GM23338 (cell line): Measurements from ENCODE around the gene NEK6. TPM values are rescaled to one million over a fixed set of nuclear protein-coding genes. Genes with fewer than 3 reads are reported as not detected.
A peak's percentile ranks its signal among the peaks of the same experiment; 100 is the strongest.

Experiments
- ATAC-seq: fragments of 200-7000 bp; cut with Tn5 transposase; 3 replicates; pipeline ENCODE4 v1.9.1; 2020
- DNase-seq: peaks from one replicate; pipeline ENCODE4 v3.0.0-alpha.2; 2015; ENCODE audit warnings: low spot score
- H2AFZ ChIP-seq: fragments of 200-600 bp; sonication (generic); 2 replicates; pipeline ENCODE4 v1.8.0; 2016; ENCODE audit warnings: antibody characterized with exemption, mild to moderate bottlenecking, moderate library complexity
- H3F3A ChIP-seq: fragments of 200-600 bp; sonication (generic); replicated peaks from 2 replicates; pipeline ENCODE4 v1.8.0; 2017; ENCODE audit warnings: antibody characterized with exemption, mixed run types, low read depth
- H3K27ac ChIP-seq: fragments of 200-600 bp; sonication (generic); 2 replicates; pipeline ENCODE4 v1.6.1; 2016; ENCODE audit warnings: low read depth
- H3K27me3 ChIP-seq: fragments of 200-600 bp; sonication (generic); 2 replicates; pipeline ENCODE4 v1.8.0; 2016; ENCODE audit warnings: mild to moderate bottlenecking, mixed run types, moderate library complexity; ENCODE audit not compliant: insufficient read depth
- H3K36me3 ChIP-seq: fragments of 200-600 bp; sonication (generic); 2 replicates; pipeline ENCODE4 v1.8.0; 2016; ENCODE audit warnings: mild to moderate bottlenecking; ENCODE audit not compliant: insufficient read depth
- H3K4me1 ChIP-seq: fragments of 200-600 bp; sonication (generic); 2 replicates; pipeline ENCODE4 v1.8.0; 2016; ENCODE audit warnings: mild to moderate bottlenecking, moderate library complexity; ENCODE audit not compliant: insufficient read depth
- H3K4me2 ChIP-seq: fragments of 200-600 bp; sonication (generic); 2 replicates; pipeline ENCODE4 v1.7.1; 2017; ENCODE audit warnings: mixed run types
- H3K4me3 ChIP-seq: fragments of 200-600 bp; sonication (generic); 2 replicates; pipeline ENCODE4 v1.6.1; 2016; ENCODE audit warnings: mixed run types
- H3K79me2 ChIP-seq: fragments of 200-600 bp; sonication (generic); replicated peaks from 2 replicates; pipeline ENCODE4 v1.8.0; 2017; ENCODE audit warnings: mild to moderate bottlenecking; ENCODE audit not compliant: insufficient read depth
- H3K9me2 ChIP-seq: fragments of 200-600 bp; sonication (generic); 2 replicates; pipeline ENCODE4 v1.8.0; 2017; ENCODE audit not compliant: insufficient read depth
- H4K20me1 ChIP-seq: fragments of 200-600 bp; sonication (generic); replicated peaks from 2 replicates; pipeline ENCODE4 v1.8.0; 2017; ENCODE audit warnings: mild to moderate bottlenecking; ENCODE audit not compliant: insufficient read depth
- H3K27ac Mint-ChIP-seq: 2 replicates; pipeline ENCODE4 v1.8.0; 2020; ENCODE audit warnings: inconsistent platforms, mild to moderate bottlenecking, moderate library complexity, mixed read lengths
- H3K27me3 Mint-ChIP-seq: 3 replicates; pipeline ENCODE4 v1.8.0; 2022; ENCODE audit warnings: low read depth, mild to moderate bottlenecking, moderate library complexity, mixed read lengths, inconsistent platforms; ENCODE audit not compliant: insufficient read depth, poor library complexity
- H3K36me3 Mint-ChIP-seq: 3 replicates; pipeline ENCODE4 v1.8.0; 2021; ENCODE audit warnings: low read depth, mild to moderate bottlenecking, inconsistent platforms, moderate library complexity, mixed read lengths
- H3K4me1 Mint-ChIP-seq: 3 replicates; pipeline ENCODE4 v1.8.0; 2020; ENCODE audit warnings: mild to moderate bottlenecking, inconsistent platforms, mixed read lengths
- H3K4me3 Mint-ChIP-seq: 3 replicates; pipeline ENCODE4 v1.8.0; 2021; ENCODE audit warnings: moderate library complexity, mild to moderate bottlenecking, inconsistent platforms, mixed read lengths
- H3K9me3 Mint-ChIP-seq: 3 replicates; pipeline ENCODE4 v1.8.0; 2020; ENCODE audit warnings: moderate library complexity, mild to moderate bottlenecking, inconsistent platforms, mixed read lengths
- CTCF ChIP-seq, 2 experiments: fragments of 200-600 bp in 1 of 2; sonication (generic) in 1 of 2; conservative IDR thresholded peaks; 2 replicates each; pipeline versions ENCODE4 v1.5.1 to v1.6.1; 2016 to 2017; ENCODE audit warnings: antibody characterized with exemption in 2 of 2, low read depth in 2 of 2, mild to moderate bottlenecking in 2 of 2, moderate library complexity in 1 of 2
- ETS1 ChIP-seq: IDR thresholded peaks from 2 replicates; pipeline ENCODE4 v1.6.1; 2016; ENCODE audit warnings: antibody characterized with exemption
- REST ChIP-seq: IDR thresholded peaks from one replicate; pipeline ENCODE4 v1.6.1; 2018; ENCODE audit warnings: antibody characterized with exemption; ENCODE audit not compliant: unreplicated experiment
- STAT1 ChIP-seq: IDR thresholded peaks from one replicate; pipeline ENCODE4 v1.6.1; 2016; ENCODE audit warnings: antibody characterized with exemption; ENCODE audit not compliant: unreplicated experiment
- polyA plus RNA-seq: library from polyadenylated mRNA; unstranded; fragments of >200 nt; fragmentation: Nextera tagmentation; extraction: Ambion mirVana; gene quantifications from 2 replicates; pipeline ENCODE4 v1.2.1, GENCODE V29; 2016
- total RNA-seq: library from RNA; depleted of rRNA; stranded (reverse); fragments of >200 nt; shearing (Covaris generic); gene quantifications from 2 replicates; pipeline ENCODE4 v1.2.3, GENCODE V29; 2014

NEK6 gene
- total and polyA plus RNA-seq, 2 experiments from 2014 or later: 8.1 to 11.2 TPM

GRCh38 chr9:124388275-124389048 lies 130.7 kb downstream of the NEK6 start:
- ATAC-seq (no peak), DNase-seq (no peak)
- Histone ChIP-seq H2AFZ (no peak overlapping the region), H3K4me3 (no peak overlapping the region), H3K4me2 (no peak overlapping the region), H3K27me3 (no peaks in the 10 kb centered on the region), H3K4me1 (peaks cover 16% of the 10 kb centered on the region; the same call in 1 of the 2 replicates), H3K79me2 (peaks cover 94% of the 10 kb centered on the region), H3K27ac (no peak overlapping the region), H3K9me2 (no peaks in the 10 kb centered on the region), H3F3A (no peaks in the 10 kb centered on the region), H4K20me1 (peaks cover 18% of the 10 kb centered on the region), H3K36me3 (no peaks in the 10 kb centered on the region; the same call in 1 of the 2 replicates)
- peaks cover 58% of the 10 kb centered on the region for H3K4me1 Mint-ChIP-seq
- 0 out of 2 replicates have a peak overlapping the region, but pooled peaks have one; percentile 26 for H3K27ac Mint-ChIP-seq
- H3K27me3 Mint-ChIP-seq: peaks cover 3% of the 10 kb centered on the region
- no peak for TF ChIP-seq REST
- H3K4me3 Mint-ChIP-seq: no peak overlapping the region
- peaks cover 9% of the 10 kb centered on the region for H3K36me3 Mint-ChIP-seq
- H3K9me3 Mint-ChIP-seq: no peaks in the 10 kb centered on the region

- H3K4me3 ChIP-seq: no peak overlapping the region
- ATAC-seq: no peak
- H3K27ac ChIP-seq: no peak overlapping the region
- H3K4me2 ChIP-seq: no peak overlapping the region
- H3K27ac Mint-ChIP-seq: peak overlapping the region; percentile 26
- H3K9me3 Mint-ChIP-seq: no peaks in the 10 kb centered on the region
- peaks cover 24% of the 10 kb centered on the region for H4K20me1 ChIP-seq
- no peaks in the 10 kb centered on the region for H3K9me2 ChIP-seq
- DNase-seq: no peak
- H3K36me3 ChIP-seq: no peaks in the 10 kb centered on the region
- no peaks in the 10 kb centered on the region for H3F3A ChIP-seq
- no peak overlapping the region for H3K4me3 Mint-ChIP-seq
- H3K79me2 ChIP-seq: peaks cover 95% of the 10 kb centered on the region
- peaks cover 18% of the 10 kb centered on the region; the same call in 1 of the 2 replicates for H3K4me1 ChIP-seq
- peaks cover 4% of the 10 kb centered on the region; the same call in 2 of the 3 replicates for H3K36me3 Mint-ChIP-seq
- H3K27me3 ChIP-seq: no peaks in the 10 kb centered on the region
- peaks cover 67% of the 10 kb centered on the region for H3K4me1 Mint-ChIP-seq
- H2AFZ ChIP-seq: no peak overlapping the region
- H3K27me3 Mint-ChIP-seq: peaks cover 3% of the 10 kb centered on the region
- no peak for TF ChIP-seq REST
- no peak for TF ChIP-seq CTCF (conservative IDR thresholded peaks at IDR 0.05; ENCODE audit: low read depth in 2 of 2)
- no peak for TF ChIP-seq STAT1
- no peak for TF ChIP-seq ETS1
Observed at GRCh38 chr9:124389146-124389939, 131.6 kb downstream of the NEK6 start.
